Thyroid gland (tissue), 4 donors: ENCODE results near the gene ZNF180. TPM values are rescaled to one million over a fixed set of nuclear protein-coding genes. Genes with fewer than 3 reads are reported as not detected.
A peak's percentile ranks its signal among the peaks of the same experiment; 100 is the strongest.
"Not testable (repeated sequence)": the region's sequence is repeated elsewhere in the genome, so short reads cannot be mapped to it uniquely, and the experiment has no call there.

ENCODE experiments used
- DNase-seq, 2 donors: peaks; one replicate each; pipeline ENCODE4 v3.0.0-alpha.2; 2019
- H3K27ac ChIP-seq, 3 donors: fragments of 200-600 bp; sonication (generic); 1 replicate in 2 of 3; 2 replicates in 1 of 3; pipeline ENCODE4 v1.5.1; 2016 to 2019; ENCODE audit warnings: mild to moderate bottlenecking in 1 of 3, moderate library complexity in 1 of 3
- H3K27me3 ChIP-seq: fragments of 200-600 bp; sonication (generic); one replicate; pipeline ENCODE4 v1.5.1; 2019
- H3K36me3 ChIP-seq, 2 donors: fragments of 200-600 bp; sonication (generic); one replicate each; pipeline ENCODE4 v1.5.1; 2016 to 2019
- H3K4me1 ChIP-seq, 2 donors: fragments of 200-600 bp; sonication (generic); one replicate each; pipeline ENCODE4 v1.5.1; 2017 to 2019
- H3K4me3 ChIP-seq, 3 donors: fragments of 200-600 bp; sonication (generic); replicated peaks in 1 of 3; 1 replicate in 2 of 3; 2 replicates in 1 of 3; pipeline ENCODE4 v1.5.1; 2016; ENCODE audit warnings: mild to moderate bottlenecking in 1 of 3
- H3K9me3 ChIP-seq: fragments of 200-600 bp; sonication (generic); one replicate; pipeline ENCODE4 v1.5.1; 2017
- CTCF ChIP-seq, 6 experiments: fragments of 200-600 bp in 3 of 6; fragments of 450-650 bp in 3 of 6; sonication (generic) in 3 of 6; IDR thresholded peaks; one replicate each; pipeline ENCODE4 v1.5.1; 2016 to 2019; ENCODE audit warnings: antibody characterized with exemption in 6 of 6, mild to moderate bottlenecking in 2 of 6, inconsistent platforms in 1 of 6, moderate library complexity in 1 of 6
- POLR2A ChIP-seq, 2 donors: fragments of 450-650 bp; IDR thresholded peaks; one replicate each; pipeline ENCODE4 v1.6.1; 2017; ENCODE audit warnings: antibody characterized with exemption in 2 of 2, mild to moderate bottlenecking in 2 of 2, moderate library complexity in 1 of 2
- WGBS, 2 donors: methylation state at CpG; one replicate each; pipeline ENCODE4 v1.1.5; 2017; 5-methylcytosine and 5-hydroxymethylcytosine counted together
- intact Hi-C: fragments of 100-400 bp; cut with DNase I; formaldehyde crosslinking; loops from one replicate; pipeline ENCODE4 v1.15.1; 2023
- total RNA-seq, 4 donors: library from RNA; depleted of rRNA; stranded (reverse); fragments of >200 nt; gene quantifications; one replicate each; pipeline ENCODE4 v1.2.3, GENCODE V29; 2016

ZNF180 gene
- total RNA-seq, 4 donors from 2014 or later = 13.4 to 41.7 (median 19.9) TPM

DNA sequence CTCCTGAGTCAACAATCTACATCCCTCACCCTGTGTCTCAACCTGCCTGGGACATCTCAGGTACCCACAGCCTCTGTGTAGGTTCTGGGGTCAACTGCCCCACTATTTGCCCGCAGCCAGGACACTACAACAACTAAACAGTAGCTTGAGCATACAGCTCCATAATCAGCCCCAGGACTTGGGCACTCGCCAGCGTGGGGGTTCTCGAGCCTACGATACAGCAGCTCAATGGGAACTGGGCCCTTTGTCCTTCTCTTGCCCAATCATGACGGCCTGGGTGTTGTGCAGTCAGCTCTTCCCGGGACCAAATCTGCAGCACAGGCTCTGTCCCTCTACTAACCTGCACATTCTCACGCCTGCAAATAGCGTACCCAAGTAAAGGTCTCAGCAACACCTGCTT, 1.3 kb downstream of the ZNF180 start:
- H3K27me3 ChIP-seq = no peaks in the 10 kb centered on the region
- no peak overlapping the region for H3K27ac ChIP-seq
- 96% methylated on average over 9 of the region's 9 CpGs for WGBS, 2 donors
- H3K36me3 ChIP-seq = peaks cover 21 to 29% of the 10 kb centered on the region in 2 donors
- no peaks in the 10 kb centered on the region for H3K9me3 ChIP-seq
- peaks cover 11 to 20% of the 10 kb centered on the region in 2 donors for H3K4me1 ChIP-seq
- no peak for TF ChIP-seq CTCF (IDR thresholded peaks at IDR 0.05)
- TF ChIP-seq POLR2A (IDR thresholded peaks at IDR 0.05) = no peak
- H3K4me3 ChIP-seq = peak overlapping the region in 1 of 3 donors; percentile 58
- intact Hi-C loops = no loop called here
- DNase-seq = peak in 1 of 2 donors; percentile 6

DNA sequence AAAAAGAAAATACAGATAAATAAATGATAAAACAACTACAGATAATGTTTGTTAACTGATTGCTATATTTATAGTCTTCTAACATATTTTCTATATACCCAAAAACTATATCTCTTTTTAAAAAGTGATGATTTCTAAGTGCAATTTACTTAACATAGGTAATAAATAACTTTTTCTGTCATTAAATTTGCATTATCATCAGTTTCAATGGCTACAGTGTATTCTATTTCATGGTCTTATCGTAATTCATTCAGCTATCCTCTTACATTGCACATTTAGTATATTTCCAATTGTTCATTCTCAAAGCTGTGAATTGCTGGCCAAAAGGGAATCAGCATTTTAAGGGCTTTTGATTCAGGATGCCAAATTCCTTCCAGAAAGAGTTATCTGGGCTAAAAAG, 3.6 kb downstream of the ZNF180 start:
- no peaks in the 10 kb centered on the region for H3K27me3 ChIP-seq
- H3K36me3 ChIP-seq = peaks cover 44 to 52% of the 10 kb centered on the region in 2 donors
- H3K4me1 ChIP-seq = peaks cover 11 to 20% of the 10 kb centered on the region in 2 donors
- intact Hi-C loops = no loop called here
- no peak overlapping the region for H3K4me3 ChIP-seq
- 94 to 97% methylated on average over 1 of the region's 1 CpG for whole genome bisulfite sequencing, 2 donors
- TF ChIP-seq POLR2A (IDR thresholded peaks at IDR 0.05) (no peak), CTCF (IDR thresholded peaks at IDR 0.05) (no peak)
- no peak overlapping the region for H3K27ac ChIP-seq
- no peak for DNase-seq
- no peaks in the 10 kb centered on the region for H3K9me3 ChIP-seq

DNA sequence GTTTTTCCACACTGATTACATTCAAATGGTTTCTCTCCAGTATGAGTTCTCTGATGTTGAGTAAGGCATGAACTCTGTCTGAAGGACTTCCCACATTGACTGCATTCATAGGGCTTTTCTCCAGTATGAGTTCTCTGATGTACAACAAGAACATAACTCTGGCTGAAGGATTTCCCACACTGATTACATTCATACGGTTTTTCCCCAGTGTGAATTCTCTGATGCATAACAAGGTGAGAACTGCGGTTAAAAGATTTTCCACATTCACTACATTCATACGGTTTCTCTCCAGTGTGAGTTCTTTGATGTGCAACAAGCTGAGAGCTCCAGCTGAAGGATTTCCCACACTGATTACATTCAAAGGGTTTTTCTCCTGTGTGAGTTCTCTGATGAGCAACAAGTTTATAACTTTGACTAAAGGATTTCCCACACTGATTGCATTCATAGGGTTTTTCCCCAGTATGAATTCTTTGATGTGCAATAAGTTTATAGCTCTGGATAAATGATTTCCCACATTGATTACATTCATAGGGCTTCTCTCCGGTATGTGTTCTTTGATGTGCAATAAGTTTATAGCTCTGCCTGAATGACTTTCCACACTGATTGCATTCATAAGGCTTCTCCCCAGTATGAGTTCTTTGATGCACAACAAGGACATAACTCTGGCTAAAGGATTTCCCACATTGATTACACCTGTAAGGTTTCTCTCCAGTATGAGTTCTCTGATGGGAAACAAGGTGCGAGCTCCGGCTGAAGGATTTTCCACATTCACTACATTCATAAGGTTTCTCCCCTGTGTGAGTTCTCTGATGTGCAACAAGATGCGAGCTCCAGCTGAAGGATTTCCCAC, 23.5 kb downstream of the ZNF180 start:
- Histone ChIP-seq H3K27me3 (no peaks in the 10 kb centered on the region), H3K9me3 (peaks cover 66% of the 10 kb centered on the region), H3K27ac (no peak overlapping the region), H3K36me3 (peaks cover 51 to 52% of the 10 kb centered on the region in 2 donors), H3K4me1 (no peaks in the 10 kb centered on the region), H3K4me3 (no peak overlapping the region)
- no peak for TF ChIP-seq CTCF (IDR thresholded peaks at IDR 0.05)
- TF ChIP-seq POLR2A (IDR thresholded peaks at IDR 0.05) = no peak
- DNase-seq = no peak
- intact Hi-C loops = loop anchor here (5.0 to 10.0 kb wide), 2 partner anchors 229 to 622 kb away; no protein-coding TSS in a partner anchor
- WGBS, 2 donors = 95 to 97% methylated on average over 7 of the region's 7 CpGs

GRCh38 chr19:44468730-44469129, 31.6 kb downstream of the ZNF180 start:
- intact Hi-C loops, H3K36me3 ChIP-seq, H3K4me1 ChIP-seq, H3K27me3 ChIP-seq, DNase-seq, H3K27ac ChIP-seq, H3K9me3 ChIP-seq, H3K4me3 ChIP-seq: not testable (repeated sequence)
- WGBS, 2 donors = 48 to 81% methylated on average over 5 of the region's 5 CpGs

- H3K36me3 ChIP-seq, DNase-seq, intact Hi-C loops, H3K4me1 ChIP-seq, H3K9me3 ChIP-seq, H3K27me3 ChIP-seq, H3K4me3 ChIP-seq, H3K27ac ChIP-seq: not testable (repeated sequence)
- 43 to 50% methylated on average over 3 of the region's 3 CpGs for WGBS, 2 donors
These were observed 37.6 kb downstream of the ZNF180 start for GRCh38 chr19:44462600-44463286.

DNA sequence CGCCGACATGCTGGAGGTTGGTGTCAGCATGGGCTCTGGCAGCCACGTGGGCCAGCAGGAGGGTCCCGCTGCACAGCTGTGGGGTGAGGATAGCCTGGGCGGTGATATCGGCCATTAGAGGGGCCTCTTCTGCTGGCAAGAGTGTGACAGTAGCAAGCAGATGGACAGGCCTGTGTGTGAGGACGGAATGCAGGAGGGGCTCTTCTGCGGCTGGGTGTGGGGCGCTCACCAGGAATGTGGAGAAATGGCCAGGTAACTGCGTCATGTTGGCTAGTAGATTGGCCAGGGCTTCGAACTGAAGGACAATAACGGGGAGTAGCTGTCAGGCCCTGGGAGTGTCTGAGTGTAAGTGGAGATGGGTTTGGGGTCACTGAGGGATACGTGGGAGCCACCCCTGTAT, 44.3 kb downstream of the ZNF180 start:
- H3K4me1 ChIP-seq, H3K27me3 ChIP-seq, H3K27ac ChIP-seq, intact Hi-C loops, DNase-seq, H3K4me3 ChIP-seq, H3K9me3 ChIP-seq, H3K36me3 ChIP-seq: not testable (repeated sequence)
- WGBS, 2 donors = 83 to 89% methylated on average over 2 to 3 of the region's 13 CpGs
